DND-41 (cell line): Measurements from ENCODE around the gene NEXN.

ENCODE experiments used
- ATAC-seq: fragments of 200-7000 bp; cut with Tn5 transposase; 3 replicates; pipeline ENCODE4 v1.9.1; 2021; ENCODE audit warnings: low read depth; ENCODE audit not compliant: insufficient read depth
- DNase-seq: peaks from one replicate; pipeline ENCODE4 v3.0.0-alpha.2; 2020
- H2AFZ ChIP-seq: 2 replicates; pipeline ENCODE4 v1.6.0; 2012; ENCODE audit warnings: low read depth, low read length
- H3K27ac ChIP-seq: 2 replicates; pipeline ENCODE4 v1.5.1; 2012; ENCODE audit warnings: low read length, inconsistent platforms
- H3K27me3 ChIP-seq: fragments of 200-600 bp; sonication (generic); 2 replicates; pipeline ENCODE4 v1.6.0; 2012; ENCODE audit warnings: low read length, mild to moderate bottlenecking, inconsistent platforms; ENCODE audit not compliant: insufficient read depth, poor library complexity
- H3K36me3 ChIP-seq: 2 replicates; pipeline ENCODE4 v1.5.1; 2012; ENCODE audit warnings: low read length, inconsistent platforms; ENCODE audit not compliant: insufficient read depth
- H3K4me1 ChIP-seq: 2 replicates; pipeline ENCODE4 v1.5.1; 2012; ENCODE audit warnings: mild to moderate bottlenecking, low read length; ENCODE audit not compliant: insufficient read depth
- H3K4me2 ChIP-seq: 2 replicates; pipeline ENCODE4 v1.6.0; 2012; ENCODE audit warnings: mild to moderate bottlenecking, moderate library complexity, low read length, inconsistent platforms; ENCODE audit not compliant: insufficient read depth
- H3K4me3 ChIP-seq, 2 experiments: fragments of 200-600 bp in 1 of 2; shearing (Covaris generic) in 1 of 2; 2 replicates each; pipeline ENCODE4 v1.5.1; 2012 to 2016; ENCODE audit warnings: inconsistent platforms in 2 of 2, low read length in 2 of 2, mild to moderate bottlenecking in 2 of 2, low read depth in 1 of 2, moderate library complexity in 1 of 2
- H3K79me2 ChIP-seq: 2 replicates; pipeline ENCODE4 v1.6.0; 2012; ENCODE audit warnings: low read length, inconsistent platforms; ENCODE audit not compliant: insufficient read depth
- H3K9ac ChIP-seq: 2 replicates; pipeline ENCODE4 v1.6.0; 2012; ENCODE audit warnings: low read depth, mild to moderate bottlenecking, inconsistent platforms, low read length, moderate library complexity
- H3K9me3 ChIP-seq: 2 replicates; pipeline ENCODE4 v1.5.1; 2012; ENCODE audit warnings: low read length, moderate library complexity, mild to moderate bottlenecking, inconsistent platforms; ENCODE audit not compliant: insufficient read depth, severe bottlenecking
- H4K20me1 ChIP-seq: 2 replicates; pipeline ENCODE4 v1.6.0; 2012; ENCODE audit warnings: low read length; ENCODE audit not compliant: insufficient read depth
- EZH2 ChIP-seq: IDR thresholded peaks from 3 replicates; pipeline ENCODE4 v1.6.1; 2012; ENCODE audit warnings: borderline replicate concordance, low read depth, mild to moderate bottlenecking, moderate library complexity, low read length, inconsistent platforms; ENCODE audit not compliant: severe bottlenecking
- TF ChIP-seq, protein P1 (sequence below): IDR thresholded peaks from 2 replicates; pipeline ENCODE4 v1.5.1; 2012; ENCODE audit warnings: borderline replicate concordance, low read length, moderate library complexity, mild to moderate bottlenecking; ENCODE audit not compliant: poor library complexity, severe bottlenecking; ENCODE audit errors: extremely low read depth

Gene NEXN

GRCh38 chr1:77873461-77873860, 15.0 kb upstream of the NEXN start:
- H4K20me1 ChIP-seq, result no peaks in the 10 kb centered on the region
- ATAC-seq, result no peak
- H3K79me2 ChIP-seq, result no peaks in the 10 kb centered on the region
- no peak overlapping the region for H3K27ac ChIP-seq
- no peak overlapping the region for H3K4me3 ChIP-seq
- no peaks in the 10 kb centered on the region for H3K4me1 ChIP-seq
- H3K36me3 ChIP-seq, result peaks cover 7% of the 10 kb centered on the region
- H3K27me3 ChIP-seq, result no peaks in the 10 kb centered on the region
- H3K4me2 ChIP-seq, result no peak overlapping the region
- H2AFZ ChIP-seq, result no peak overlapping the region
- no peaks in the 10 kb centered on the region for H3K9me3 ChIP-seq
- DNase-seq, result no peak
- H3K9ac ChIP-seq, result no peak overlapping the region
- TF ChIP-seq EZH2, result no peak
- TF ChIP-seq, protein P1, sequence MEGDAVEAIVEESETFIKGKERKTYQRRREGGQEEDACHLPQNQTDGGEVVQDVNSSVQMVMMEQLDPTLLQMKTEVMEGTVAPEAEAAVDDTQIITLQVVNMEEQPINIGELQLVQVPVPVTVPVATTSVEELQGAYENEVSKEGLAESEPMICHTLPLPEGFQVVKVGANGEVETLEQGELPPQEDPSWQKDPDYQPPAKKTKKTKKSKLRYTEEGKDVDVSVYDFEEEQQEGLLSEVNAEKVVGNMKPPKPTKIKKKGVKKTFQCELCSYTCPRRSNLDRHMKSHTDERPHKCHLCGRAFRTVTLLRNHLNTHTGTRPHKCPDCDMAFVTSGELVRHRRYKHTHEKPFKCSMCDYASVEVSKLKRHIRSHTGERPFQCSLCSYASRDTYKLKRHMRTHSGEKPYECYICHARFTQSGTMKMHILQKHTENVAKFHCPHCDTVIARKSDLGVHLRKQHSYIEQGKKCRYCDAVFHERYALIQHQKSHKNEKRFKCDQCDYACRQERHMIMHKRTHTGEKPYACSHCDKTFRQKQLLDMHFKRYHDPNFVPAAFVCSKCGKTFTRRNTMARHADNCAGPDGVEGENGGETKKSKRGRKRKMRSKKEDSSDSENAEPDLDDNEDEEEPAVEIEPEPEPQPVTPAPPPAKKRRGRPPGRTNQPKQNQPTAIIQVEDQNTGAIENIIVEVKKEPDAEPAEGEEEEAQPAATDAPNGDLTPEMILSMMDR, result no peak

DNA sequence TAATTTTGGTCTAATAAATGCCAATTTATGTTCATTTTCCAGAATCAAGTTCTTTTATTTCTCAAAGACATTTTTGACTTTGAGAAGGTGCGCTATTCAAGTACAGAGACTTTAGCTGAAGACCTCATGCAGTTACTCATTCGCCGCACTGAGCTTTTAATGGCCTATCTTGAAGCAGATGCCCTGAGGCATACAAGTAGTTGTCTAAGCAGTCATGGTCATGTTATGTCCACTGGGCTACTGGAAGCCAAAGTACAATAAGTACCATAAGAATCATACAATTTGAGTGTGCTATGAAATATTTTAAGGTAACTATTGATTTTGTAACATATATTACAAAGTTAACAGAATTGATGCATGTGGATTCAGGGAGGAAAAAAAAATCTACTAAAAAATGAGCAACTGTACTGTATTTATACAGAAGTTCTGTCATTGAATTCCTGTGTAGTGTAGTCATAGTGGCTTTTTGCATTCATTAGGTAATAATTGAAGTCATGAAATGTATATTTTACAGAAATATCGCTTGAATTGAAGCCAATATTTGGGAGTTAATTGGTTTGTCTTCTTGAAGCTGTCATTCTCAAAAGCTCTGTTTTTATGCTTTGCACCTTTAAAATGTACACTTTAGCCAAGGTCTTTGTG, 13.5 kb upstream of the NEXN start:
- no peak overlapping the region for H2AFZ ChIP-seq
- no peaks in the 10 kb centered on the region for H3K4me1 ChIP-seq
- no peak overlapping the region for H3K27ac ChIP-seq
- no peak for ATAC-seq
- no peak for DNase-seq
- H3K36me3 ChIP-seq, result peaks cover 5% of the 10 kb centered on the region; the same call in 1 of the 2 replicates
- H3K4me2 ChIP-seq, result no peak overlapping the region
- no peaks in the 10 kb centered on the region for H3K79me2 ChIP-seq
- H3K9me3 ChIP-seq, result no peaks in the 10 kb centered on the region
- no peak overlapping the region for H3K4me3 ChIP-seq
- no peaks in the 10 kb centered on the region for H4K20me1 ChIP-seq
- H3K9ac ChIP-seq, result no peak overlapping the region
- TF ChIP-seq EZH2, result no peak
- TF ChIP-seq, protein P1, result no peak
- no peaks in the 10 kb centered on the region for H3K27me3 ChIP-seq

- Histone ChIP-seq H3K4me3 (no peak overlapping the region), H2AFZ (no peak overlapping the region), H3K27ac (no peak overlapping the region), H3K9me3 (no peaks in the 10 kb centered on the region), H3K4me1 (no peaks in the 10 kb centered on the region), H3K36me3 (peaks cover 5% of the 10 kb centered on the region; the same call in 1 of the 2 replicates), H3K79me2 (no peaks in the 10 kb centered on the region), H3K4me2 (no peak overlapping the region), H3K9ac (no peak overlapping the region), H3K27me3 (no peaks in the 10 kb centered on the region), H4K20me1 (no peaks in the 10 kb centered on the region)
- no peak for ATAC-seq
- no peak for DNase-seq
- TF ChIP-seq, protein P1, result no peak
- no peak for TF ChIP-seq EZH2
Measured at GRCh38 chr1:77876884-77877283, 11.5 kb upstream of the NEXN start.

DNA sequence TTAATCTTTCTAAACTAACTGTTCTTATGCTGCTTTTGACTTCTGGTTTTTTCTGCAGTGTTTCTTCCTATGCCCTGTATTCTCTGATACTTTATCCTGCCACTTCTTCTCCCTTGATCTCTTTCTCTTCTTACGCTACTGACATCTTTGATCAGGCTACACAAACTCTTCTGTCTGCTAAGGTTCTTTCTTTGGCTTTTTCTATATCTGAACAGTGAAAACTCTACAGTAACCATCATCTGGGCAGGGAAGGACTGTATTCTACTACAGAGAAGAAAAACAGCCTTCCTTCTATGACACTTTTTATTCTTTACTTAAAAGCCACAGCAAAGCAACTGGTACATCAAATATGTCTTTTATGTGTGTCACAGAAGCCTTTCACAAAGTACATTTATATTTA, 7.4 kb upstream of the NEXN start:
- no peaks in the 10 kb centered on the region for H4K20me1 ChIP-seq
- H3K27ac ChIP-seq, result no peak overlapping the region
- H3K9ac ChIP-seq, result no peak overlapping the region
- no peak overlapping the region for H3K4me3 ChIP-seq
- no peak overlapping the region for H2AFZ ChIP-seq
- no peak overlapping the region for H3K4me2 ChIP-seq
- H3K9me3 ChIP-seq, result no peaks in the 10 kb centered on the region
- DNase-seq, result no peak
- no peaks in the 10 kb centered on the region for H3K4me1 ChIP-seq
- H3K27me3 ChIP-seq, result no peaks in the 10 kb centered on the region
- H3K36me3 ChIP-seq, result no peaks in the 10 kb centered on the region
- ATAC-seq, result peak; percentile 35; the same call in 1 of the 3 replicates
- TF ChIP-seq EZH2, result no peak
- TF ChIP-seq, protein P1, result no peak
- no peaks in the 10 kb centered on the region for H3K79me2 ChIP-seq
